Measurements from ENCODE around the gene BMS1. TPM values are rescaled to one million over a fixed set of nuclear protein-coding genes. Genes with fewer than 3 reads are reported as not detected.
"Not testable (repeated sequence)": the region's sequence is repeated elsewhere in the genome, so short reads cannot be mapped to it uniquely, and the experiment has no call there.

Gene BMS1
- total RNA-seq, 1 experiment from 2014 or later = 18.9 TPM

GRCh38 chr10:42768581-42769152 lies 13.9 kb upstream of the BMS1 start:
- no peaks in the 10 kb centered on the region for H3K36me3 ChIP-seq
- H3K27ac ChIP-seq = no peak overlapping the region
- no peak overlapping the region for H3K4me3 ChIP-seq
- H3K4me1 ChIP-seq = no peaks in the 10 kb centered on the region
- no peaks in the 10 kb centered on the region for H3K27me3 ChIP-seq
- no peak for DNase-seq
- H3K9me3 ChIP-seq (replicated peaks) = no peaks in the 10 kb centered on the region

GRCh38 chr10:42769173-42769572 lies 13.4 kb upstream of the BMS1 start:
- Histone ChIP-seq H3K4me3 (no peak overlapping the region), H3K36me3 (no peaks in the 10 kb centered on the region), H3K27ac (no peak overlapping the region), H3K9me3 (replicated peaks) (no peaks in the 10 kb centered on the region), H3K4me1 (no peaks in the 10 kb centered on the region), H3K27me3 (no peaks in the 10 kb centered on the region)
- DNase-seq = no peak

- no peaks in the 10 kb centered on the region for H3K36me3 ChIP-seq
- H3K9me3 ChIP-seq (replicated peaks) = no peaks in the 10 kb centered on the region
- no peak overlapping the region for H3K4me3 ChIP-seq
- no peaks in the 10 kb centered on the region for H3K27me3 ChIP-seq
- no peak for DNase-seq
- H3K27ac ChIP-seq = no peak overlapping the region
- H3K4me1 ChIP-seq = no peaks in the 10 kb centered on the region
Measured at GRCh38 chr10:42769673-42770072, 12.9 kb upstream of the BMS1 start.

- Histone ChIP-seq H3K27ac (no peak overlapping the region), H3K4me1 (no peaks in the 10 kb centered on the region), H3K9me3 (replicated peaks) (no peaks in the 10 kb centered on the region), H3K36me3 (no peaks in the 10 kb centered on the region), H3K4me3 (no peak overlapping the region), H3K27me3 (no peaks in the 10 kb centered on the region)
- DNase-seq = no peak
Measured at GRCh38 chr10:42776681-42777080, 5.9 kb upstream of the BMS1 start.

- no peaks in the 10 kb centered on the region for H3K4me1 ChIP-seq
- no peak overlapping the region for H3K4me3 ChIP-seq
- no peaks in the 10 kb centered on the region for H3K27me3 ChIP-seq
Measured at GRCh38 chr10:42780456-42780855, 2.1 kb upstream of the BMS1 start.

GRCh38 chr10:42781893-42782445 lies 626 bp upstream of the BMS1 start:
- peak; percentile 17 to 28 for DNase-seq
- Histone ChIP-seq H3K27me3 (no peaks in the 10 kb centered on the region), H3K4me1 (no peaks in the 10 kb centered on the region), H3K9me3 (replicated peaks) (no peaks in the 10 kb centered on the region), H3K4me3 (peak overlapping the region; percentile 87), H3K36me3 (no peaks in the 10 kb centered on the region; the same call in 1 of the 2 replicates), H3K27ac (peak overlapping the region; percentile 77)

More at GRCh38 chr10:42780456-42780855, 2.1 kb upstream of the BMS1 start:
- DNase-seq = no peak
- Histone ChIP-seq H3K9me3 (replicated peaks) (no peaks in the 10 kb centered on the region), H3K36me3 (no peaks in the 10 kb centered on the region), H3K27ac (no peak overlapping the region)

GRCh38 chr10:42783181-42783549 lies 570 bp downstream of the BMS1 start:
- Histone ChIP-seq H3K4me3 (peak overlapping the region; percentile 87), H3K27ac (peak overlapping the region; percentile 77), H3K9me3 (replicated peaks) (no peaks in the 10 kb centered on the region), H3K36me3 (no peaks in the 10 kb centered on the region; the same call in 1 of the 2 replicates), H3K27me3 (no peaks in the 10 kb centered on the region), H3K4me1 (no peaks in the 10 kb centered on the region)
- DNase-seq = peak; percentile 3 to 17

GRCh38 chr10:42785759-42786158 lies 3.2 kb downstream of the BMS1 start:
- no peak for DNase-seq
- Histone ChIP-seq H3K9me3 (replicated peaks) (no peaks in the 10 kb centered on the region), H3K27ac (no peak overlapping the region), H3K4me3 (no peak overlapping the region), H3K27me3 (no peaks in the 10 kb centered on the region), H3K36me3 (no peaks in the 10 kb centered on the region; the same call in 1 of the 2 replicates), H3K4me1 (no peaks in the 10 kb centered on the region)

- Histone ChIP-seq H3K27me3 (no peaks in the 10 kb centered on the region), H3K27ac (no peak overlapping the region), H3K9me3 (replicated peaks) (no peaks in the 10 kb centered on the region), H3K36me3 (no peaks in the 10 kb centered on the region; the same call in 1 of the 2 replicates), H3K4me1 (no peaks in the 10 kb centered on the region), H3K4me3 (no peak overlapping the region)
- DNase-seq = no peak
Measured at GRCh38 chr10:42790835-42791234, 8.2 kb downstream of the BMS1 start.

GRCh38 chr10:42795701-42796100 lies 13.1 kb downstream of the BMS1 start:
- Histone ChIP-seq H3K9me3 (replicated peaks) (no peaks in the 10 kb centered on the region), H3K4me1 (no peaks in the 10 kb centered on the region), H3K4me3 (no peak overlapping the region), H3K27ac (no peak overlapping the region), H3K27me3 (no peaks in the 10 kb centered on the region), H3K36me3 (peaks cover 10% of the 10 kb centered on the region)
- DNase-seq = no peak

- no peaks in the 10 kb centered on the region for H3K9me3 ChIP-seq (replicated peaks)
- no peak overlapping the region for H3K4me3 ChIP-seq
- H3K27ac ChIP-seq = no peak overlapping the region
- no peaks in the 10 kb centered on the region for H3K27me3 ChIP-seq
- peaks cover 17% of the 10 kb centered on the region for H3K36me3 ChIP-seq
- no peaks in the 10 kb centered on the region for H3K4me1 ChIP-seq
- DNase-seq = no peak
Measured at GRCh38 chr10:42801135-42801534, 18.5 kb downstream of the BMS1 start.

- no peaks in the 10 kb centered on the region for H3K4me1 ChIP-seq
- H3K9me3 ChIP-seq (replicated peaks) = no peaks in the 10 kb centered on the region
- no peak overlapping the region for H3K4me3 ChIP-seq
- H3K27ac ChIP-seq = no peak overlapping the region
- H3K36me3 ChIP-seq = peaks cover 17% of the 10 kb centered on the region
- no peaks in the 10 kb centered on the region for H3K27me3 ChIP-seq
- no peak for DNase-seq
Measured at GRCh38 chr10:42802876-42803275, 20.3 kb downstream of the BMS1 start.

- Histone ChIP-seq H3K4me1 (no peaks in the 10 kb centered on the region), H3K27ac (no peak overlapping the region), H3K9me3 (replicated peaks) (no peaks in the 10 kb centered on the region), H3K4me3 (no peak overlapping the region), H3K27me3 (no peaks in the 10 kb centered on the region), H3K36me3 (peaks cover 5% of the 10 kb centered on the region; the same call in 1 of the 2 replicates)
- no peak for DNase-seq
Measured at GRCh38 chr10:42809676-42810075, 27.1 kb downstream of the BMS1 start.

- H3K4me3 ChIP-seq = no peak overlapping the region
- DNase-seq = no peak
- H3K27ac ChIP-seq = no peak overlapping the region
- no peaks in the 10 kb centered on the region for H3K4me1 ChIP-seq
- no peaks in the 10 kb centered on the region for H3K9me3 ChIP-seq (replicated peaks)
- no peaks in the 10 kb centered on the region for H3K27me3 ChIP-seq
- H3K36me3 ChIP-seq = 0 out of 2 replicates have a peak, but pooled peaks cover 3% of the 10 kb centered on the region
Measured at GRCh38 chr10:42812028-42812427, 29.4 kb downstream of the BMS1 start.

GRCh38 chr10:42813989-42814687 lies 31.5 kb downstream of the BMS1 start:
- H3K27ac ChIP-seq; DNase-seq; H3K9me3 ChIP-seq (replicated peaks); H3K4me1 ChIP-seq; H3K36me3 ChIP-seq; H3K27me3 ChIP-seq; H3K4me3 ChIP-seq: not testable (repeated sequence)

All from SJCRH30 (cell line).